HepG2 (cell line): ENCODE results near the gene ETV6. TPM values are rescaled to one million over a fixed set of nuclear protein-coding genes. Genes with fewer than 3 reads are reported as not detected.

Source experiments
- ATAC-seq: fragments of 200-7000 bp; cut with Tn5 transposase; 3 replicates; pipeline ENCODE4 v1.9.1; 2020; ENCODE audit warnings: mild to moderate bottlenecking, moderate library complexity
- BruUV-seq: library from RNA; stranded (reverse); fragments of 400-500 nt; replicated peaks from 2 replicates; lab custom pipeline; 2021; lab: Mats Ljungman, UMichigan
- CTCF ChIA-PET: fragments of 300-600 bp; formaldehyde crosslinking; extraction: SDS; loops from one replicate; lab custom pipeline; 2021; ENCODE audit warnings: low total read pairs, inconsistent platforms, low intra/inter-chr PET ratio; lab: Yijun Ruan, JAX
- POLR2A ChIA-PET: fragments of 350-600 bp; sonication (Branson Sonifier 250); formaldehyde crosslinking; loops from one replicate; lab custom pipeline; 2020; ENCODE audit warnings: antibody characterized with exemption, inconsistent platforms; lab: Yijun Ruan, JAX
- DNase-seq: peaks from one replicate; pipeline ENCODE4 v3.0.0-alpha.2; 2015; ENCODE audit warnings: low spot score
- FAIRE-seq: peaks from 3 replicates; lab custom pipeline; 2011; peaks lifted over from hg19 to GRCh38; lab: Jason Lieb, UNC
- H2AFZ ChIP-seq: one replicate; pipeline ENCODE4 v1.6.1; 2011; ENCODE audit warnings: low read length, inconsistent platforms
- H3K27ac ChIP-seq: fragments of 300-600 bp; 3 replicates; pipeline ENCODE4 v1.8.0; 2011; ENCODE audit warnings: mixed run types, mild to moderate bottlenecking, mixed read lengths, low read length, inconsistent platforms; ENCODE audit not compliant: insufficient read depth; ENCODE audit errors: extremely low read length
- H3K27me3 ChIP-seq, 2 experiments: fragments of 200-600 bp in 1 of 2; 2 replicates in 1 of 2; 3 replicates in 1 of 2; pipeline versions ENCODE4 v1.6.0 to v1.8.0; 2011; ENCODE audit warnings: low read length in 2 of 2, mild to moderate bottlenecking in 2 of 2, moderate library complexity in 2 of 2, inconsistent platforms in 1 of 2; ENCODE audit not compliant: insufficient read depth in 2 of 2, control insufficient read depth in 1 of 2
- H3K36me3 ChIP-seq, 2 experiments: fragments of 200-600 bp in 1 of 2; replicated peaks in 1 of 2; 2 replicates in 1 of 2; 3 replicates in 1 of 2; pipeline versions ENCODE4 v1.5.1 to v1.8.0; 2011; ENCODE audit warnings: low read length in 2 of 2, inconsistent platforms in 1 of 2; ENCODE audit not compliant: insufficient read depth in 2 of 2, control insufficient read depth in 1 of 2
- H3K4me1 ChIP-seq: 2 replicates; pipeline ENCODE4 v1.5.1; 2012; ENCODE audit warnings: low read length, inconsistent platforms; ENCODE audit not compliant: insufficient read depth
- H3K4me2 ChIP-seq: 2 replicates; pipeline ENCODE4 v1.6.0; 2011; ENCODE audit warnings: low read depth, low read length, inconsistent platforms
- H3K4me3 ChIP-seq, 3 experiments: fragments of 200-600 bp in 1 of 3; sonication (generic), shearing (Covaris generic) in 1 of 3; replicated peaks in 1 of 3; 2 replicates each; pipeline ENCODE4 v1.5.1; 2011 to 2016; ENCODE audit warnings: low read length in 3 of 3, inconsistent platforms in 2 of 3, low read depth in 2 of 3, mild to moderate bottlenecking in 2 of 3, control low read depth in 1 of 3, mixed read lengths in 1 of 3; ENCODE audit not compliant: insufficient read depth in 1 of 3
- H3K79me2 ChIP-seq: one replicate; pipeline ENCODE4 v1.6.1; 2011; ENCODE audit warnings: low read length, inconsistent platforms; ENCODE audit not compliant: insufficient read depth
- H3K9ac ChIP-seq: 2 replicates; pipeline ENCODE4 v1.6.0; 2011; ENCODE audit warnings: mild to moderate bottlenecking, low read depth, low read length, inconsistent platforms; ENCODE audit not compliant: insufficient read depth
- H3K9me3 ChIP-seq: 2 replicates; pipeline ENCODE4 v1.5.1; 2012; ENCODE audit warnings: mild to moderate bottlenecking, low read length
- H4K20me1 ChIP-seq: 2 replicates; pipeline ENCODE4 v1.6.0; 2011; ENCODE audit warnings: inconsistent platforms, mild to moderate bottlenecking, low read length, moderate library complexity; ENCODE audit not compliant: insufficient read depth
- NPAS2 ChIP-seq: sonication (generic); formaldehyde crosslinking; IDR thresholded peaks from 2 replicates; pipeline ENCODE4 v1.8.0; 2022; ENCODE audit warnings: mild to moderate bottlenecking, missing genetic modification reagents, borderline replicate concordance
- SATB2 ChIP-seq: sonication (generic); formaldehyde crosslinking; IDR thresholded peaks from 2 replicates; pipeline ENCODE4 v1.5.0; 2020; ENCODE audit warnings: missing genetic modification reagents
- SIN3B ChIP-seq: fragments of 150-350 bp; IDR thresholded peaks from 2 replicates; pipeline ENCODE4 v1.6.1; 2014; ENCODE audit warnings: low read length
- ZNF101 ChIP-seq: sonication (generic); formaldehyde crosslinking; IDR thresholded peaks from 2 replicates; pipeline ENCODE4 v1.4.0; 2020; ENCODE audit warnings: mild to moderate bottlenecking, low read depth, missing genetic modification reagents, borderline replicate concordance
- ZNF274 ChIP-seq: sonication (generic); formaldehyde crosslinking; IDR thresholded peaks from 2 replicates; pipeline ENCODE4 v1.5.1; 2020; ENCODE audit warnings: mild to moderate bottlenecking, missing genetic modification reagents
- ZNF318 ChIP-seq: sonication (generic); formaldehyde crosslinking; IDR thresholded peaks from 2 replicates; pipeline ENCODE4 v1.4.0; 2020; ENCODE audit warnings: mild to moderate bottlenecking, missing genetic modification reagents
- ZNF547 ChIP-seq: sonication (generic); formaldehyde crosslinking; IDR thresholded peaks from 2 replicates; pipeline ENCODE4 v1.5.1; 2020; ENCODE audit warnings: mild to moderate bottlenecking, missing genetic modification reagents
- ZNF761 ChIP-seq: sonication (generic); formaldehyde crosslinking; conservative IDR thresholded peaks from 2 replicates; pipeline ENCODE4 v1.4.0; 2020; ENCODE audit warnings: mild to moderate bottlenecking, missing genetic modification reagents
- WGBS: methylation state at CpG from one replicate; pipeline ENCODE4 v1.1.6; 2017; ENCODE audit warnings: low lambda C conversion rate; 5-methylcytosine and 5-hydroxymethylcytosine counted together
- in situ Hi-C: cut with HindIII; loops from 2 replicates; pipeline ENCODE4 v1.10.0; 2017; ENCODE audit warnings: low pct_unique_long_range_greater_than_20kb; ENCODE audit not compliant: extremely low pct_ligation_motif_present
- intact Hi-C: fragments of 100-400 bp; cut with micrococcal nuclease; formaldehyde crosslinking; loops from one replicate; pipeline ENCODE4 v1.10.0; 2022; ENCODE audit not compliant: unreplicated experiment
- polyA plus RNA-seq, 8 experiments: library from polyadenylated mRNA; depleted of rRNA in 3 of 8; stranded (reverse) in 7 of 8; unstranded in 1 of 8; fragments of >200 nt; fragmentation: Illumina TruSeq in 4 of 8; extraction: Trizol in 4 of 8; gene quantifications; 2 replicates each; pipeline versions ENCODE4 v1.2.1 to v1.2.3, GENCODE V29; 2011 to 2016; ENCODE audit warnings: low read depth in 4 of 8, missing spikeins in 1 of 8, mixed read lengths in 1 of 8; ENCODE audit not compliant: insufficient read depth in 1 of 8
- total RNA-seq, 5 experiments: library from RNA; depleted of rRNA; stranded (reverse); fragments of >200 nt; fragmentation: Illumina TruSeq; extraction: Trizol; gene quantifications; 2 replicates each; pipeline ENCODE4 v1.2.3, GENCODE V29; 2016; ENCODE audit warnings: low read depth in 1 of 5

ETV6 gene
- total and polyA plus RNA-seq, 2 of the 13 experiments (the other 11 are each of a cell fraction or from before 2014, with no cell fraction given), result 2.2 to 3.0 TPM

GRCh38 chr12:11906286-11906935 lies 256.9 kb downstream of the ETV6 start:
- DNase-seq (no peak), FAIRE-seq (no peak), ATAC-seq (no peak)
- no peak overlapping the region for H3K4me2 ChIP-seq
- ChIA-PET POLR2A (no interaction called here), CTCF (no interaction called here)
- no peak for TF ChIP-seq ZNF547 (CRISPR knock-in tag)
- no peak for TF ChIP-seq ZNF318 (CRISPR knock-in tag)
- TF ChIP-seq NPAS2 (CRISPR knock-in tag), result no peak
- no peak for TF ChIP-seq SIN3B
- no peak for TF ChIP-seq ZNF101
- no peak for TF ChIP-seq SATB2 (CRISPR knock-in tag)
- TF ChIP-seq ZNF761 (CRISPR knock-in tag), result no peak
- TF ChIP-seq ZNF274 (CRISPR knock-in tag), result no peak
- H3K36me3 ChIP-seq, result no peaks in the 10 kb centered on the region
- H3K4me3 ChIP-seq, result no peak overlapping the region
- no peak overlapping the region for H3K9ac ChIP-seq
- no peaks in the 10 kb centered on the region for H3K9me3 ChIP-seq
- no peak overlapping the region for H2AFZ ChIP-seq
- H3K27me3 ChIP-seq, result peaks cover 0 to 8% of the 10 kb centered on the region in 2 experiments; a peak in 1 of 5 replicates
- no peak overlapping the region for H3K27ac ChIP-seq
- in situ Hi-C loops, result no loop called here
- H4K20me1 ChIP-seq, result no peaks in the 10 kb centered on the region
- no peaks in the 10 kb centered on the region for H3K4me1 ChIP-seq
- no TSS peak for BruUV-seq
- H3K79me2 ChIP-seq, result no peaks in the 10 kb centered on the region
- 37% methylated on average over 5 of the region's 5 CpGs for WGBS
- intact Hi-C loops, result loop anchor here (10.0 kb wide), 1 partner anchor 128 kb away; no protein-coding TSS in a partner anchor
